Keratinocyte (primary cell): ENCODE data around the gene ARL14EPL. TPM values are rescaled to one million over a fixed set of nuclear protein-coding genes. Genes with fewer than 3 reads are reported as not detected.

Source experiments
- DNase-seq: peaks from one replicate; pipeline ENCODE4 v3.0.0-alpha.2; 2011; ENCODE audit warnings: low read depth, missing footprints, low spot score
- FAIRE-seq: peaks from 2 replicates; lab custom pipeline; 2011; peaks lifted over from hg19 to GRCh38; lab: Jason Lieb, UNC
- H2AFZ ChIP-seq: 2 replicates; pipeline ENCODE4 v1.6.0; 2012; ENCODE audit warnings: low read length, control low read depth, inconsistent platforms; ENCODE audit not compliant: control insufficient read depth
- H3K27ac ChIP-seq: 2 replicates; pipeline ENCODE4 v1.5.1; 2011; ENCODE audit warnings: low read length; ENCODE audit not compliant: control insufficient read depth, insufficient read depth
- H3K27me3 ChIP-seq: 3 replicates; pipeline ENCODE4 v1.6.0; 2011; ENCODE audit warnings: low read length; ENCODE audit not compliant: control insufficient read depth, insufficient read depth; ENCODE audit errors: extremely low read depth
- H3K36me3 ChIP-seq, 2 experiments: 2 replicates in 1 of 2; 3 replicates in 1 of 2; pipeline ENCODE4 v1.5.1; 2011; ENCODE audit warnings: low read length in 2 of 2, mild to moderate bottlenecking in 1 of 2; ENCODE audit not compliant: control insufficient read depth in 2 of 2, insufficient read depth in 2 of 2; ENCODE audit errors: extremely low read depth in 1 of 2
- H3K4me1 ChIP-seq: 3 replicates; pipeline ENCODE4 v1.5.1; 2011; ENCODE audit warnings: low read length; ENCODE audit not compliant: control insufficient read depth, insufficient read depth; ENCODE audit errors: extremely low read depth
- H3K4me2 ChIP-seq: 3 replicates; pipeline ENCODE4 v1.6.0; 2011; ENCODE audit warnings: low read depth, low read length; ENCODE audit not compliant: control insufficient read depth, insufficient read depth; ENCODE audit errors: extremely low read depth
- H3K4me3 ChIP-seq, 3 experiments: fragments of 200-600 bp in 1 of 3; sonication (generic) in 1 of 3; 2 replicates in 2 of 3; 3 replicates in 1 of 3; pipeline ENCODE4 v1.5.1; 2011 to 2016; ENCODE audit warnings: low read length in 3 of 3, mild to moderate bottlenecking in 3 of 3, control low read depth in 2 of 3, inconsistent platforms in 1 of 3, low read depth in 1 of 3, mixed read lengths in 1 of 3, mixed run types in 1 of 3, moderate library complexity in 1 of 3; ENCODE audit not compliant: control insufficient read depth in 2 of 3, insufficient read depth in 2 of 3; ENCODE audit errors: extremely low read depth in 1 of 3
- H3K79me2 ChIP-seq: 2 replicates; pipeline ENCODE4 v1.6.0; 2012; ENCODE audit warnings: low read length; ENCODE audit not compliant: control insufficient read depth, insufficient read depth
- H3K9ac ChIP-seq: 3 replicates; pipeline ENCODE4 v1.6.0; 2011; ENCODE audit warnings: low read length; ENCODE audit not compliant: control insufficient read depth, insufficient read depth; ENCODE audit errors: extremely low read depth
- H3K9me1 ChIP-seq: 3 replicates; pipeline ENCODE4 v1.6.0; 2011; ENCODE audit warnings: low read length; ENCODE audit not compliant: control insufficient read depth, insufficient read depth; ENCODE audit errors: extremely low read depth
- H3K9me3 ChIP-seq: 2 replicates; pipeline ENCODE4 v1.5.1; 2012; ENCODE audit warnings: low read depth, low read length; ENCODE audit not compliant: control insufficient read depth
- H4K20me1 ChIP-seq: 3 replicates; pipeline ENCODE4 v1.6.0; 2011; ENCODE audit warnings: low read length; ENCODE audit not compliant: control insufficient read depth, insufficient read depth; ENCODE audit errors: extremely low read depth
- EZH2 ChIP-seq: IDR thresholded peaks from one replicate; pipeline ENCODE4 v1.6.1; 2012; ENCODE audit warnings: inconsistent platforms, mild to moderate bottlenecking, low read length, moderate library complexity
- dilution Hi-C: fragments of 300-500 bp; cut with MboI; formaldehyde crosslinking; loops from one replicate; pipeline ENCODE4 v1.7.0; 2020; ENCODE audit warnings: low sequenced_read_pairs; ENCODE audit not compliant: extremely low pct_ligation_motif_present
- polyA plus RNA-seq, 5 experiments: library from polyadenylated mRNA; depleted of rRNA in 3 of 5; stranded (reverse) in 3 of 5; stranded (forward) in 1 of 5; unstranded in 1 of 5; fragments of >200 nt; gene quantifications; 1 replicate in 1 of 5; 2 replicates in 3 of 5; 3 replicates in 1 of 5; pipeline versions ENCODE4 v1.2.1 to v1.2.3, GENCODE V29; 2011 to 2012; ENCODE audit warnings: missing spikeins in 2 of 5, low read depth in 1 of 5, low replicate concordance in 1 of 5
- TF ChIP-seq, protein P1 (sequence below), 3 experiments: IDR thresholded peaks in 1 of 3; conservative IDR thresholded peaks in 1 of 3; optimal IDR thresholded peaks in 1 of 3; 2 replicates in 2 of 3; 3 replicates in 1 of 3; pipeline versions ENCODE3 to v1.5.1; 2011; ENCODE audit warnings: low read length in 3 of 3, mild to moderate bottlenecking in 3 of 3, moderate library complexity in 2 of 3, control low read depth in 1 of 3, inconsistent platforms in 1 of 3; ENCODE audit not compliant: insufficient read depth in 2 of 3; ENCODE audit errors: extremely low read depth in 1 of 3

ARL14EPL gene
- polyA plus RNA-seq, 1 donor (not counting 4 experiments of a cell fraction or from before 2014, with no cell fraction given): not detected

DNA sequence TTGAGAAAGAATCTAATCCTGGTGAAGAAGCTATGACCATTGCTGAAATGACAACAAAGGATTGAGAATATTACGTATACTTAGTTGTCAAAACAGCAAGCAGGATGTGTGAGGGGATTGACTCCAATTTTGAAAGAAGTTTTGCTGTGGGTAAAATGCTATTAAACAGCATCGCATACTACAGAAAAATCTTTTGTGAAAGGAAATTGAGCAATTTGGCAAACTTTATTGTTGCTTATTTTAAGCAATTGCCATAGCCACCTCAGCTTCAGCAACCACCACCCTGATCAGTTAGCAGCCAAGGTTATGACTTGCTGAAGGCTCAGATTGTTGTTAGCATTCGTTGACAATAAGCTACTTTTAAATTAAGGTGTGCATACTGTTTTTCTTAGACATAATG, 22.5 kb upstream of the ARL14EPL start:
- Histone ChIP-seq H3K9me1 (no peaks in the 10 kb centered on the region), H3K27me3 (no peaks in the 10 kb centered on the region), H3K79me2 (no peaks in the 10 kb centered on the region), H4K20me1 (no peaks in the 10 kb centered on the region), H3K9ac (no peak overlapping the region), H3K36me3 (no peaks in the 10 kb centered on the region), H2AFZ (no peak overlapping the region), H3K4me2 (no peak overlapping the region), H3K4me3 (no peak overlapping the region), H3K4me1 (no peaks in the 10 kb centered on the region), H3K27ac (no peak overlapping the region), H3K9me3 (no peaks in the 10 kb centered on the region)
- no peak for FAIRE-seq
- TF ChIP-seq, protein P1, sequence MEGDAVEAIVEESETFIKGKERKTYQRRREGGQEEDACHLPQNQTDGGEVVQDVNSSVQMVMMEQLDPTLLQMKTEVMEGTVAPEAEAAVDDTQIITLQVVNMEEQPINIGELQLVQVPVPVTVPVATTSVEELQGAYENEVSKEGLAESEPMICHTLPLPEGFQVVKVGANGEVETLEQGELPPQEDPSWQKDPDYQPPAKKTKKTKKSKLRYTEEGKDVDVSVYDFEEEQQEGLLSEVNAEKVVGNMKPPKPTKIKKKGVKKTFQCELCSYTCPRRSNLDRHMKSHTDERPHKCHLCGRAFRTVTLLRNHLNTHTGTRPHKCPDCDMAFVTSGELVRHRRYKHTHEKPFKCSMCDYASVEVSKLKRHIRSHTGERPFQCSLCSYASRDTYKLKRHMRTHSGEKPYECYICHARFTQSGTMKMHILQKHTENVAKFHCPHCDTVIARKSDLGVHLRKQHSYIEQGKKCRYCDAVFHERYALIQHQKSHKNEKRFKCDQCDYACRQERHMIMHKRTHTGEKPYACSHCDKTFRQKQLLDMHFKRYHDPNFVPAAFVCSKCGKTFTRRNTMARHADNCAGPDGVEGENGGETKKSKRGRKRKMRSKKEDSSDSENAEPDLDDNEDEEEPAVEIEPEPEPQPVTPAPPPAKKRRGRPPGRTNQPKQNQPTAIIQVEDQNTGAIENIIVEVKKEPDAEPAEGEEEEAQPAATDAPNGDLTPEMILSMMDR (optimal IDR thresholded peaks at IDR 0.05 in 1 of 3, IDR thresholded peaks at IDR 0.05 in 1 of 3, conservative IDR thresholded peaks at IDR 0.05 in 1 of 3; ENCODE audit: extremely low read depth in 1 of 3, insufficient read depth in 2 of 3, low read length in 3 of 3): no peak
- no peak for TF ChIP-seq EZH2
- no peak for DNase-seq
- dilution Hi-C loops: no loop called here

DNA sequence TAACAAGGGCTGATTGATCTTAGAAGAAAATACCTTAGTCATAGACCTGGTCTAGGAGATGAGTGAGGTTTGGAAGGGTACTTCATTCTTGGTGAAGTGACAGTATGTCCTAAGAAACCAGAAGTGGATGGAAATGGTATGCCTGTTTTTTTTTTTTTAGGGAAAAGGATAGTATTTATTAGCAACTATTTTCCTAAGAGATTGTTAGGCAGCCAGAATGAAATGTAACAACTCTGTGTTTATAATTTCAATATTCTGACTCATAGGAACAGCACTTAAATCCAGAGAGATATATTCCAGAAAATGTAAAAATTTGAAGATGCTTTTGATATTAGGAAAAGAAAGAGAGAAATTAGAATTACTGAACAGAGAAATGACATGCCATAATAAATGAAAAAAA, 21.2 kb upstream of the ARL14EPL start:
- Histone ChIP-seq H4K20me1 (no peaks in the 10 kb centered on the region), H3K9me1 (no peaks in the 10 kb centered on the region), H2AFZ (no peak overlapping the region), H3K4me3 (no peak overlapping the region), H3K4me2 (no peak overlapping the region), H3K4me1 (no peaks in the 10 kb centered on the region), H3K27me3 (no peaks in the 10 kb centered on the region), H3K36me3 (no peaks in the 10 kb centered on the region), H3K9me3 (no peaks in the 10 kb centered on the region), H3K79me2 (no peaks in the 10 kb centered on the region), H3K27ac (no peak overlapping the region), H3K9ac (no peak overlapping the region)
- TF ChIP-seq EZH2: no peak
- TF ChIP-seq, protein P1 (optimal IDR thresholded peaks at IDR 0.05 in 1 of 3, IDR thresholded peaks at IDR 0.05 in 1 of 3, conservative IDR thresholded peaks at IDR 0.05 in 1 of 3; ENCODE audit: extremely low read depth in 1 of 3, insufficient read depth in 2 of 3, low read length in 3 of 3): no peak
- FAIRE-seq (no peak), DNase-seq (no peak)
- dilution Hi-C loops: no loop called here
